Activated T-cell treated with anti-CD3 and anti-CD28 coated beads, Interleukin-2, amount 50 U/mL, for 4 hours (primary cell): Measurements from ENCODE around the gene C19orf38. TPM values are rescaled to one million over a fixed set of nuclear protein-coding genes. Genes with fewer than 3 reads are reported as not detected.
A peak's percentile ranks its signal among the peaks of the same experiment; 100 is the strongest.

ENCODE experiments used
- ATAC-seq, 2 donors: fragments of 200-7000 bp; cut with Tn5 transposase; one replicate each; pipeline ENCODE4 v1.10.0; 2021
- DNase-seq: peaks from one replicate; pipeline ENCODE4 v3.0.0-alpha.2; 2020
- H3K27me3 Mint-ChIP-seq: one replicate; pipeline ENCODE4 v1.8.0; 2021; ENCODE audit warnings: low read depth, mixed read lengths
- H3K36me3 Mint-ChIP-seq: one replicate; pipeline ENCODE4 v1.8.0; 2022; ENCODE audit warnings: mixed read lengths; ENCODE audit not compliant: insufficient read depth
- H3K4me1 Mint-ChIP-seq: one replicate; pipeline ENCODE4 v1.8.0; 2021; ENCODE audit warnings: low read depth, mixed read lengths
- H3K4me3 Mint-ChIP-seq: one replicate; pipeline ENCODE4 v1.8.0; 2021; ENCODE audit warnings: mild to moderate bottlenecking, moderate library complexity, mixed read lengths
- H3K9me3 Mint-ChIP-seq: one replicate; pipeline ENCODE4 v1.8.0; 2021; ENCODE audit warnings: mixed read lengths
- total RNA-seq, 3 donors: library from RNA; stranded (reverse); gene quantifications; one replicate each; pipeline ENCODE4 v1.2.1, GENCODE V29; 2021

Gene C19orf38
- total RNA-seq, 3 donors from 2014 or later: 0.55 to 0.99 TPM; not detected in 1

DNA sequence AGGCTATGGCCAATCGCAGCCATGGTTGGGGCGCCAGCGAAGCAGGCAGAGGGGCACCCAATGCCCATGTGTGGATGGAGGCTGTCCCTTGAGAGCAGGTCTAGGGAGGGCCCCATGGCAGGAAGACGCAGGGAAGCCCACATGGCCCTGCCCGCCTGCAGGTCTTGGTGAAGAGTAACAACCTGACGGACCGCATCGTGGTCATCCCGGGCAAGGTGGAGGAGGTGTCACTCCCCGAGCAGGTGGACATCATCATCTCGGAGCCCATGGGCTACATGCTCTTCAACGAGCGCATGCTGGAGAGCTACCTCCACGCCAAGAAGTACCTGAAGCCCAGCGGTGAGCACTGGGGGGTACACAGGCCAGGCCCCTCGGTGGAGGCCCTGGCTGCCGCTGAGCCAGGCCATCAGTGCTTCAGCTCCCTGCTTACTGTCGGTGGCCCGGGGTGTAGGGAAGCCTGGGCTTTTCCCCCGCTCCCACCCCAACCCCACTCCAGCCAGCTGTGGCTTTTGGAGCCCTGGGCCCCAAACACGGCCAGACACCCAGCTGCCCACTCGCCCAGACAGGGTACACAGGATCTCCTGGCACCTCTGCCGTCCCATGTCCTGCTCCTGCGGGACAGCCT, 65.6 kb downstream of the C19orf38 start:
- ATAC-seq: no peak
- peaks cover 8% of the 10 kb centered on the region for H3K36me3 Mint-ChIP-seq

DNA sequence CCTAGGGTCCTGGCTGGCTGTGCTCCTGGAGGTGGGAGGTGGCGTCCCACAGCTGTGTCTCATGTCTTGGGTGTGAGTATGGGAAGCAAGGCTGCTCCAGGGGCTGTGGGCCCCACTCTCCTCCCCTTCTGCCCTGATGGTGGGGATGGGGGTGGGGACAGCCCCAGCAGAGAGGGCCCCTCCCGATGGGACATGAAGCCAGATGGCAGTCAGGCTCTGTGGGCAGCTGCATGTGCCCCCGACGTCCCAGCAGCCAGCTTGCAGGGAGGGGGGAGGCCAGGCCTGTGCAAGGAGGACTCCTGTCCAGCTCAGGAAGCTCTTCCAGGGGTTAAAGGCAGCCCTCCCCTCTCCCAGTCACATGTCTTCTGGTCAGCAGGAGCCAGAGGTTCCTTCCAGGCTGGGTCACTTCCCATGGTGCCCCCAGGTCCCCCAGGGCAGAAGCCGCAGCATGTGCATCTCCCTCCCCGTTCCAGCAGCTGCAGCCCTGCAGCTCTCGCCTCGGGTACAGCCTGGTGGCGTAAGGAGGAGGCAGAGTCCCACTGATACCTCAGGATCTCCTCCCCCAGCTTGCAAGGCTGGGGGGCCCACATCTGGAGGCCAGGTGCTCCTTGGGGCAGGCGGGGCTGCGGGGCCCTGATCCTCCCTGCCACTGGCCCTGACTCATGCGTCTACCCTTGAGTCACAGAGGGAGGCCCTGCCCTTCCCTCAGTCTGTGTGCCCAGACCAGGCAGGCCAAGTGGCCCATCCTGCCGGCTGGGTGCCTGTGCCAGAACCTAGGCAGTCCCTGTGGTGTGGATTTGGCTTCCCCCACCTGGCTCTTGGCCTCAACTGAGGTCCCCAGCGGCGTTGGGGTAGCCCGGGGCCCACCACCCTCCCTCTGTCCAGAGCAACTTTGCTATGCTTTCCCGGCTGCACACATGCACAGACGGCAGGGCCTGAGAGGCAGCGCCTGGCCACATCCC, 67.2 kb downstream of the C19orf38 start:
- no peaks in the 10 kb centered on the region for H3K9me3 Mint-ChIP-seq
- no peak for DNase-seq
- H3K4me1 Mint-ChIP-seq: no peaks in the 10 kb centered on the region
- no peaks in the 10 kb centered on the region for H3K27me3 Mint-ChIP-seq
- peaks cover 9% of the 10 kb centered on the region for H3K36me3 Mint-ChIP-seq
- peak in 1 of 2 donors; percentile 36 for ATAC-seq
- no peak overlapping the region for H3K4me3 Mint-ChIP-seq

More for the DNA sequence above, 65.6 kb downstream of the C19orf38 start:
- no peaks in the 10 kb centered on the region for H3K27me3 Mint-ChIP-seq
- no peaks in the 10 kb centered on the region for H3K9me3 Mint-ChIP-seq
- DNase-seq: no peak
- no peaks in the 10 kb centered on the region for H3K4me1 Mint-ChIP-seq
- H3K4me3 Mint-ChIP-seq: no peak overlapping the region

DNA sequence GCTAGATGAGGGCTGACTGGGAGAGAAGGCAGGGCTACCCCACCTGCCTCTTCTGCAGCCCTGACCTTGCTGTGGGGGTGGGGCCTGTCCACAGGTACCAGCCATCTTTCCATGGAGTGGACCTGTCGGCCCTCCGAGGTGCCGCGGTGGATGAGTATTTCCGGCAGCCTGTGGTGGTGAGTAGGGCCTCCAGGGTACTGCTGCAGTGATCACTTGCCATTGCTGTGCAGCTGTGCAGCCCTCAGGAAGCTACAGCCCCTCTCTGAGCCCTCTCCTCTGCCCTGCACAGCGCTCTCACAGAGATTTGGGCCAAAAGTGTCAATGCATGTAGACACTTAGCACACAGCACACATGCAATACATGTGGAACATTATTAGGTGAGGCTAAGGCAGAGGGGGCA, 68.4 kb downstream of the C19orf38 start:
- DNase-seq (no peak), ATAC-seq (no peak)
- no peaks in the 10 kb centered on the region for H3K27me3 Mint-ChIP-seq
- H3K4me3 Mint-ChIP-seq: no peak overlapping the region
- no peaks in the 10 kb centered on the region for H3K4me1 Mint-ChIP-seq
- H3K36me3 Mint-ChIP-seq: peaks cover 10% of the 10 kb centered on the region
- H3K9me3 Mint-ChIP-seq: no peaks in the 10 kb centered on the region

DNA sequence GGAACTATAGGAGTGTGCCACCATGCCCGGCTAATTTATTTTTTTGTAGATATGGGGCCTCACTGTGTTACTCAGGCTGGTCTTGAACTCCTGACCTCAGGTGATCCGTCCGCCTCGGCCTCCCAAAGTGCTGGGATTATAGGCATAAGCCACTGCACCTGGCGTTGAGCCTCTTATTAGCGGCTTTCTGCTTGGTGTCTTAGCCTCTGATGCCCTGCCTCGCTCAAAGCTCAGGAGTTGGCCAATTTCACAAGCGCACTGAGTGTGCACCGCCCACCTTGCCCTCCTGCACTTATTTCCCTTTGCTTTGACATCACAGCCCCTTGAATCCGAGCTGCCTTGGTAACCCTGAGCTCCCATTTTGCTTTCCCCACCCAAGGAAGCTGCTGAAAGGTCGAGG, 70.1 kb downstream of the C19orf38 start:
- Mint-ChIP-seq H3K4me3 (no peak overlapping the region), H3K36me3 (peaks cover 16% of the 10 kb centered on the region), H3K9me3 (no peaks in the 10 kb centered on the region), H3K4me1 (no peaks in the 10 kb centered on the region), H3K27me3 (no peaks in the 10 kb centered on the region)
- DNase-seq (no peak), ATAC-seq (no peak)

Other genes with a start within 250 kb of the C19orf38 start
- gene SLC44A2, start 222.9 kb upstream of the C19orf38 start, total RNA-seq: 10 to 100 TPM; 41.5 to 45.8 (median 44.3) TPM
- 100 to 1,000 TPM; 651 to 686 (median 684) TPM for gene ILF3, start 194.1 kb upstream of the C19orf38 start, total RNA-seq
- gene QTRT1, start 147.0 kb upstream of the C19orf38 start, total RNA-seq: 100 to 1,000 TPM; 117 to 122 (median 120) TPM
- 100 to 1,000 TPM; 152 to 161 (median 158) TPM for gene DNM2, start 130.3 kb upstream of the C19orf38 start, total RNA-seq
- 10 to 100 TPM; 16.8 to 19.1 (median 17.6) TPM for gene TMED1, start 12.2 kb upstream of the C19orf38 start, total RNA-seq
- 10 to 100 TPM; 74.2 to 86.7 (median 75.5) TPM for gene CARM1, start 23.1 kb downstream of the C19orf38 start, total RNA-seq
- 10 to 100 TPM; 37.4 to 50.9 (median 47.5) TPM for gene YIPF2, start 80.2 kb downstream of the C19orf38 start, total RNA-seq
- gene TIMM29, start 80.4 kb downstream of the C19orf38 start, total RNA-seq: 10 to 100 TPM; 23.2 to 29.5 (median 24.4) TPM
- gene SMARCA4, start 112.6 kb downstream of the C19orf38 start, total RNA-seq: 100 to 1,000 TPM; 160 to 168 (median 162) TPM
- 10 to 100 TPM; 36.2 to 40.7 (median 39.0) TPM for gene LDLR, start 241.0 kb downstream of the C19orf38 start, total RNA-seq